Memory B cell (primary cell): Measurements from ENCODE around the gene DISC1.

Experiments
- ATAC-seq: fragments of 150-1000 bp; cut with Tn5 transposase; 2 replicates; pipeline ENCODE4 v1.10.0; 2021; ENCODE audit warnings: low read depth, mild to moderate bottlenecking, moderate library complexity
- DNase-seq, 2 donors: peaks; one replicate each; pipeline ENCODE4 v3.0.0; 2022; ENCODE audit warnings: low spot score in 2 of 2
- H3K27ac Mint-ChIP-seq: one replicate; pipeline ENCODE4 v1.8.0; 2022; ENCODE audit warnings: mild to moderate bottlenecking, moderate library complexity, mixed read lengths
- H3K27me3 Mint-ChIP-seq: one replicate; pipeline ENCODE4 v1.8.0; 2022; ENCODE audit warnings: mixed read lengths
- H3K36me3 Mint-ChIP-seq: one replicate; pipeline ENCODE4 v1.8.0; 2022; ENCODE audit warnings: mild to moderate bottlenecking, mixed read lengths
- H3K4me1 Mint-ChIP-seq: one replicate; pipeline ENCODE4 v1.8.0; 2022; ENCODE audit warnings: mixed read lengths
- H3K4me3 Mint-ChIP-seq: one replicate; pipeline ENCODE4 v1.8.0; 2022; ENCODE audit warnings: mild to moderate bottlenecking, moderate library complexity, mixed read lengths
- H3K9me3 Mint-ChIP-seq: one replicate; pipeline ENCODE4 v1.8.0; 2022; ENCODE audit warnings: mixed read lengths

The DISC1 gene

DNA sequence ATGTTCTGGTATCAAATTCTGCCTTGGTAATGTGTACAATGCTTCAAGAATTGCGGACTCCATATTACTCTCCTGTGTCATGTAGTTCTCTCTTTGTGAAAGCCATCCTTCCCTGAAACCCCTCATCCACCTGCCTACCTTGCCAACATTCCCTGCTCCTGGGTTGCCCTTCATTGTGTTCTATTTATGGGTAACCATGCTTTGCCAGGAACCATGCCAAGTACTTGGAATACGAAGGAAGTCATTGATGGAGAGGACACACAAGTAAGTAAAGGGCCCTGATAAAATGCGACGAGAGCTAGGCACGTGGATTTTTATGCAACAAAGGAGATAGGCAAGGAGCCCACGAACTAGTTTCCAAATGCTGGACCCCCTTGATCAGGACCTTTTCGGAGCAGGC is 300.8 kb downstream of the DISC1 start:
- no peak overlapping the region for H3K4me3 Mint-ChIP-seq
- ATAC-seq: no peak
- peaks cover 2% of the 10 kb centered on the region for H3K4me1 Mint-ChIP-seq
- peaks cover under 1% of the 10 kb centered on the region for H3K9me3 Mint-ChIP-seq
- no peak overlapping the region for H3K27ac Mint-ChIP-seq
- no peak for DNase-seq
- H3K36me3 Mint-ChIP-seq: peaks cover 7% of the 10 kb centered on the region
- peaks cover 4% of the 10 kb centered on the region for H3K27me3 Mint-ChIP-seq

DNA sequence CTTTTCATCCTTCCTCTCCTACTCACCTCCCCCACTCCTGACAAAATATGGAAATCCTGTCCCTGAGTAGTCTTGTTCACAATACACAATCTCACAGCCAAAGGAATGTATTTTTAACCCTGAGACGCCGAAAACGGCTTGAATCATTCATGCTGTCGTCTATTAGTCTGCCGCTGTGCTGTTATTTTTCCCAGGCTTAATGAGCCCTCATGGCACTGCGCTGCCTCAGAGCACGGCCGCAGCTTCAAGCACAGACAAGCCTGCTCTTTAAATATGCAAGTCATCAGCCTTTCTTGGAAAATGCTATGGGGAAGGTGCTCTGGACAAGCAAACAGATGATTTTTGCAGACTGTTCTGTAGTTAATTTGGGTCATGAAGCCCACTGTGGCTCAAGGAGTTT is 302.7 kb downstream of the DISC1 start:
- peaks cover under 1% of the 10 kb centered on the region for H3K4me1 Mint-ChIP-seq
- no peak for ATAC-seq
- no peak for DNase-seq
- no peak overlapping the region for H3K27ac Mint-ChIP-seq
- peaks cover 2% of the 10 kb centered on the region for H3K9me3 Mint-ChIP-seq
- H3K4me3 Mint-ChIP-seq: no peak overlapping the region
- peaks cover 6% of the 10 kb centered on the region for H3K36me3 Mint-ChIP-seq
- H3K27me3 Mint-ChIP-seq: peaks cover 2% of the 10 kb centered on the region

DNA sequence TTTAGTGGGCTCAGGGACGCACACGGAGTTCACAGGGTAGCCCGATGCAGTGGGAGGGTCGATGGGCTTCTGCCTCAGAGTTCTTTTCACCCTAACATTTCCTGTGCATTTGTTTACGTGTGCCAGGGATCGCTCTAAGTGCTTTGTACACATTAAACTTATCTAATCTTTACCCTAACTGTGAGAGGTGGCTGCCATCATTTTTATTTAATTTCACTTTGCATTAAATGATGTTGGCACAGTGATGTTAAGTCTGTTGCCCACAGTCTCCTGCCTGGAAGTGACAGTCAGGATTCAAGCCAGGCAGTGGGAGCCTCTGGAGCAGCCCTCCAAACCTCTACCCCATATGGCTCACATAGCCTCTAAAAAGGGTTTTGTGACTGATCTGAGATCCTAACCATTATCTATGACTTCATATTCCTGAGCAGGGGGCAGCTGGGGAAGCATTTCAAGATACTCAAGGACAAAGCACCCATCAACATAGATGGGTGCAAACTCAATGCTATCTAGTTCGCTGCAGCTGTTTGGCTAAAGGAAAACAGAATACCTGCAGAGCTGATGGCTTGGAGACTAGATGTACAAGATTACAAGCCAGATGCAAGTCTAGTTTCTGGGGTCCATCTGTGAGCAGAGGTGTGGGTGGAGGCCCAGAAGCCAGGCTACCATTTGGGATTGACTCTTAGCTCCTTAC is 303.8 kb downstream of the DISC1 start:
- no peak overlapping the region for H3K4me3 Mint-ChIP-seq
- ATAC-seq (no peak), DNase-seq (no peak)
- H3K27ac Mint-ChIP-seq: no peak overlapping the region
- peaks cover 2% of the 10 kb centered on the region for H3K27me3 Mint-ChIP-seq
- H3K9me3 Mint-ChIP-seq: peaks cover 2% of the 10 kb centered on the region
- peaks cover 6% of the 10 kb centered on the region for H3K36me3 Mint-ChIP-seq
- H3K4me1 Mint-ChIP-seq: no peaks in the 10 kb centered on the region

DNA sequence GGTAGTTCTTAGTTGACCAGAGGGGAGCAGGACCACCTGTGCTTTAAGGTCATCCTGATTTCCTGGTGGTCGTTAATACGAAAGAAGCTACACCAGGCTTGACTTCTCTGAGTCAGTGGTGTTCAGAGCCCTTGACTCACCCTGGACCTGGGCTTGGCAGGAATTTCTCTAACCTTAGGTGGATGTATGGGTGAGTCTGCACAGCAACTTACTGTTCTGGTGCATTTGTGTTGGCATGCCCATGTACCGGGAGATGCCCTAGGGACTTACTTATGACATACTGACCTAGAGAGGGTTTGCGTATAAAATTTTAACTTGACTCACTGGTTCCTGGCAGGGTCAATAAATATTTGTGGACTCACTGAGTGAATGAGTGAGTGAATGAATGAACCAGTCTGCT is 304.6 kb downstream of the DISC1 start:
- H3K27ac Mint-ChIP-seq: no peak overlapping the region
- H3K27me3 Mint-ChIP-seq: peaks cover 2% of the 10 kb centered on the region
- no peaks in the 10 kb centered on the region for H3K4me1 Mint-ChIP-seq
- no peak for DNase-seq
- no peak overlapping the region for H3K4me3 Mint-ChIP-seq
- H3K36me3 Mint-ChIP-seq: peaks cover 4% of the 10 kb centered on the region
- ATAC-seq: no peak
- peaks cover 2% of the 10 kb centered on the region for H3K9me3 Mint-ChIP-seq

DNA sequence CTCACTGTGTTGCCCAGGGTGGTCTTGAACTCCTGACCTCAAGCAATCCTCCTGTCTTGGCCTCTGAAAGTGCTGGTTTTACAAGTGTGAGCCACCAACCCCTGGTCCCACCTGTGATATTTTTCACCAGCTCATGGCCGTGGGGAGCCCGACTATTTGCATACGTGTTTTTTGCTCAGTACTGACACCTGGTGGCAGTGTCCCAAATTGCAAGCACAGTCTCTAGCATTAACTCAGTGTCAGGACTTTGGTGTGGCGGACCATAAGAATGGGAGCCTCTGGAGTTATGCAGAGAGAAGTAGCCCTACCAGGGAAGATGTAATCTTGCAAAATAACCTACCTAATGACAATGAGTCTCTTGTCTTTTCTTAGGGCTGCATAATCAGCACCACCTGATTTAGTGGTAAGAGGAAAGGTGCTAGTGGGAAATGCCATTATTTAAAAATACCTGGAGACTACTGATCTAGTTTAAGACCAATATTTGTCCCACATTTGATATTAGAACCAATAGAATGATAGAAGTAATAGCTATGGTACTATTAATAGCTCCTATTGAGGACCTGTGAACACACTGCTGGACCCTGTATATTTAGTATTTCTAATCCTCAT is 305.4 kb downstream of the DISC1 start:
- Mint-ChIP-seq H3K9me3 (peaks cover 2% of the 10 kb centered on the region), H3K4me3 (no peak overlapping the region), H3K27me3 (peaks cover 2% of the 10 kb centered on the region), H3K27ac (no peak overlapping the region), H3K36me3 (peaks cover 4% of the 10 kb centered on the region), H3K4me1 (no peaks in the 10 kb centered on the region)
- ATAC-seq (no peak), DNase-seq (peak in 1 of 2 donors; percentile 8)

DNA sequence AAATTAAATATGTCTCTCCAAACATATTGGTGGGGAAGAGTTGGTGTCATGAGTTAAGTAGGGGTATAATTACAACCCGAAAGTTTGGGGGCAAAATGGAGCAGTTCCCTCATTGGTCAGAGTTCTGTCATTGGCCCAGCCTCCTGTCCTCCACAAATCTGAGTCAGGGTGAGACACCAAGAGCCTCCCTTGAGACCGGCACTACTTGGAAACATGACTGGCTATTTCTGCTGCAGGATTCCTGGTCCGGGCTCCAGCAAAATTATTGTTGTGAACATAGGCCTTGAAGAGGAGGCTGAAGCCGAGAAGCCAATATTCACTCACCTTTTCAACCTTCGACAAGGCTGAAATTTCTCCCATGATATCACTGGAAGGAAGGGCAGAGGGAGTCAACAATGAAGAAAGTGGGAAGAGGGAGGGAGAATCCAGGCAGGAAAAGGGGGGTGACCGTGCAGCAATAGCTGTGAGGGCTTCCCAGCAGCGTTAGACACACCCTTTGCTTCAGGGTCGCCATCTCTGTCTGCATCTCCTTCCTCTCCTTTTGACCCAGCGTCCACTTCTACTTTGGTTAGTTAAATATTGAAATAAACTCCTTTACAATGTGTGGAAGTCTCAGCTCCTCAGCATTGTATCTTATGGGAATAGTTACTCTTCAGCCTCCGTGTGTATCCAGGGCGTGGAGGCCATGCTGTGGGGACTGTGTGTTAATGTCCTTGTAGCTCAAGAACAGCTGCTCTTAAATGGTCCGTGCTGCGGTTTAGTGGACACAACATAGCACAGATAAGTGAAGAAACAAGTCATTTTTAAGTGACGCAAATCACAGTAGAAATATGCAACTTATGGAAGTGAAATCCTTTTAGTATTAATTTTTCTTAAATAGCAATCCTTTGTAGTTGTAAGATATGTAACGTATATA is 307.4 kb downstream of the DISC1 start:
- no peaks in the 10 kb centered on the region for H3K27me3 Mint-ChIP-seq
- no peak overlapping the region for H3K4me3 Mint-ChIP-seq
- H3K27ac Mint-ChIP-seq: no peak overlapping the region
- no peak for DNase-seq
- peaks cover 2% of the 10 kb centered on the region for H3K9me3 Mint-ChIP-seq
- H3K36me3 Mint-ChIP-seq: peaks cover 2% of the 10 kb centered on the region
- ATAC-seq: no peak
- H3K4me1 Mint-ChIP-seq: no peaks in the 10 kb centered on the region

DNA sequence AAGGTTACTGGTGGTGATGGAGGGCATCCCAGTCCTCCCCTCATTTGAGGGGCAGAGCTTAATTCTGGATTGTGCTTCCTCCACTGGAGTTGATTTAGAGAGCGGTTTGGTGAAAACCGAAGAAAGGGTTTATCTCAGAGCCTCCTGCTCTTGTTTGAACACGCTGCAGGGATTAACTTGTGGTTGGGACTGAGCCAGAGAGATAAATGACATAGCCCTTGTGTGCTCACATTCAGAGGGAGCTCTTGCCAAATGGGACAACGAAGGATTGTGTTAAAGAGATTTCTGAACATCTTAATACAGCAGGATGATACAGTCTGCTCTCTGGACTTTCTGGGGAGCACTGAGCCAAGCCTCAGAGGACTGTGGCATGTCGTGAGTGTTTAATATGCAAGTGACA is 308.2 kb downstream of the DISC1 start:
- H3K9me3 Mint-ChIP-seq: peaks cover 4% of the 10 kb centered on the region
- no peak overlapping the region for H3K27ac Mint-ChIP-seq

DNA sequence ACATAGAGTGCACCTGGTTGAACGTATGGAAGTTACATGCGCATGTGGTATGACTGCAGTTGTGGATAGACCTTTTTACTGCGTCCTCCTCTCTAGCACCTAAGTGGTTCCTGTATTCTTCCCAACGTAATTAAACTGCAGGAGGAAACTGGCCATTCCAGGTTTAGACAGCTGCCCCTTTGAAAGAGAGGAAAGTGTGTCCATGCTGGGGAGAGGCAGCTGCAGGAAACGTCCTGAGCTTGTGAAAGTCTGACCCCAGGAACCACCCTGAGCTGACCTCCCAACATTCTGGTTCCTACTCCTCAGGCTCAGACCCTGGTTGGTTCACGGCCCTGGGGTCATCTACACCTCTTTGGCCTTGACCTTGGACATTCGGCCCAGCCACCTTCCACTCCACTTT is 309.3 kb downstream of the DISC1 start:
- Mint-ChIP-seq H3K9me3 (peaks cover 4% of the 10 kb centered on the region), H3K4me3 (no peak overlapping the region), H3K27ac (no peak overlapping the region), H3K4me1 (no peaks in the 10 kb centered on the region), H3K27me3 (no peaks in the 10 kb centered on the region), H3K36me3 (peaks cover 7% of the 10 kb centered on the region)
- no peak for DNase-seq
- no peak for ATAC-seq

More for the DNA sequence above, 308.2 kb downstream of the DISC1 start:
- no peak overlapping the region for H3K4me3 Mint-ChIP-seq
- no peak for ATAC-seq
- H3K36me3 Mint-ChIP-seq: peaks cover 5% of the 10 kb centered on the region
- H3K4me1 Mint-ChIP-seq: no peaks in the 10 kb centered on the region
- no peak for DNase-seq
- no peaks in the 10 kb centered on the region for H3K27me3 Mint-ChIP-seq

DNA sequence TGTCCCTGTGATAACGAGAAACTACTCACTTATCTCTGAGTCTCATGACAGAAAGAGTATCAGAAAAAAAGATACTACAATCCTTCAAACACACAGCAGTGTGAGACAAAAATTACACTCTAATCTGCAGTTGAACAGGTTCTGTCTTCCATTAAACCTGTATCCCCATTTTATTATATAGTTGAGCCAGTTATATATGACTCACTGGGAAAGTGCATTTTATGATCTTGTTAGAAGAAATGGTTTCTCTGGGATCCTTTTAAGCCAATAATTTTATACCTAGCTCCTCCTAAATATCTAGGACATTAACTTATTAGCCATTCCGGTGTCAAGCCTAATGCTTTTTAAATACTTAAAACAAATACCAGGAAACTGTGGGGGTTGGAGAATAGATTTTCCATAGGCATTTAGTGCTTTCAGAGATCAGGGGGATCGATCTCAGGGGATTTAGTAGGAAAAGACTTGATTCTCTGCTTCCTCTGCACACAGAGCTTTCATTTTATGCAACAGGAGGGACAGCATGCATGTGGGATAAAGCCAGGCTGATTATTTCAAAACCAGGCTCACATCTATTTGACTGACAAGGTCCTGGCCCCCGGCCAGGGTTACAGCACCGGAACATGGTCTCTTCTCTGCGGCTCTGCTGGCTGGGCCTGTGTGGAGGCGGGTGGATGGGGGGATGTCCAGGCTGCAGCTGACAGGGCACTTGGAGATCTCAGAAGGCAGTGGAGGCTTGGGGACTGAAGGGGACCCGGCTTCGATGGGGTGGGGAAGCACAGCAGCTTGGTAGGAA is 310.6 kb downstream of the DISC1 start:
- no peak for ATAC-seq
- no peak overlapping the region for H3K4me3 Mint-ChIP-seq
- no peak for DNase-seq
- peaks cover 2% of the 10 kb centered on the region for H3K27me3 Mint-ChIP-seq
- peaks cover 10% of the 10 kb centered on the region for H3K36me3 Mint-ChIP-seq
- H3K4me1 Mint-ChIP-seq: no peaks in the 10 kb centered on the region
- H3K9me3 Mint-ChIP-seq: peaks cover 6% of the 10 kb centered on the region
- no peak overlapping the region for H3K27ac Mint-ChIP-seq

DNA sequence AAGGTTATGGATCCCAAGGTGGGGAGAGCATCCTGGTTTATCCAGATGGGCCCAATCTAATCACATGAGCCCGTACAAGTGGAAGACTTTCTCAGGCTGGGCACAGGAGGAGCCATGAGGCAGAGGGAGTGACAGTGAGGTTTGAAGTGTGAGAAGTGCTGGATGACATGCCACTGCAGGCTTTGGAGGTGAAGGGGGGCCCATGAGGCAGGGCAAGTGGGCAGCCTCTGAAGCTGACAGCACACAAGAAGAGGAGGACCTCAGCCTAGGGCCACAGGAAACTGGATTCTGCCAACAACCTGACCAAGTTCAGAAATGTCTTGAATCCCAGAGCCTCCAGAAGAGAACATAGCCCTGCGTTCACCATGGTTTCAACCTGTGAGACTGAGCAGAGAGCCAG is 311.6 kb downstream of the DISC1 start:
- no peak for ATAC-seq
- Mint-ChIP-seq H3K9me3 (peaks cover 4% of the 10 kb centered on the region), H3K4me3 (no peak overlapping the region)

DNA sequence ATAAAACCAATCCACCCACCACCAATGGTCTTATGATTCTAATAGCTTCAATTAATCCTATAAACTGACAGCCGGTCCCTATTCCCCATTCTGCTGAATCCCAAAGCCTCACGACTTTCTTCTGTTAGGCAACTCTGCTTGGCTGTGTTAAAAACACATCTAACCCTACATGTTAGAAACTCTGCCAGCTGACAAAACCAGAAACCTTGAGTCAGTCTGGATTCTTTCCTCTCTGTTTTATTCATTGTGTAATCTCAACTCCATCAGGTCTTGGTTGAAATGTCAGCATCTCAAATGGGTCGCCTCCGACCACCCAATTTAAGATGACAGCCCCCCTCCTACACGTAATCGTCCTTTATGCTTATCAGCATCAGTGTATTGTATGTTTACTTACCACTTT is 312.1 kb downstream of the DISC1 start:
- H3K36me3 Mint-ChIP-seq: peaks cover 9% of the 10 kb centered on the region
- DNase-seq: no peak
- no peak overlapping the region for H3K4me3 Mint-ChIP-seq
- peaks cover 2% of the 10 kb centered on the region for H3K27me3 Mint-ChIP-seq
- ATAC-seq: no peak
- H3K4me1 Mint-ChIP-seq: no peaks in the 10 kb centered on the region
- H3K9me3 Mint-ChIP-seq: peaks cover 4% of the 10 kb centered on the region
- H3K27ac Mint-ChIP-seq: no peak overlapping the region

More for the DNA sequence above, 311.6 kb downstream of the DISC1 start:
- H3K27ac Mint-ChIP-seq: no peak overlapping the region
- DNase-seq: no peak
- H3K36me3 Mint-ChIP-seq: peaks cover 9% of the 10 kb centered on the region
- H3K27me3 Mint-ChIP-seq: peaks cover 2% of the 10 kb centered on the region
- no peaks in the 10 kb centered on the region for H3K4me1 Mint-ChIP-seq

DNA sequence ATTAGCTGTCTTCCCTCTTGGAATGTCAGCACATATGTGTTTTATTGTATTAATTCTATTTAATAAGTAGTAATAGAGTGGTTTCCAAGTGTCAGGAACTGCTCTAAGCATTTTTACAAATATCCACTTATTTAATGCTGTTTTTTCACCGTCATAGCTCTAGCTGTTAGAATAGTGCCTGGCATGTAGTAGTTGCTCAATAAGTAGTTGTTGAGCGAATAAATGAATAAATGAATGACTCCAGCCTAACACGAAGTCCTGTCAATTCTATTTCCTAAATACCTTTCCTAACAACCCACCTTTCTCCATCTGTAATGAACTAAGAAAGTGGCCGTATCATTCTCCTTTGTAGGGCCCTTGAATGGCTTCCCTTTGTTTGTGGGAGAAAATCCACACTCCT is 312.5 kb downstream of the DISC1 start:
- peaks cover 2% of the 10 kb centered on the region for H3K27me3 Mint-ChIP-seq

DNA sequence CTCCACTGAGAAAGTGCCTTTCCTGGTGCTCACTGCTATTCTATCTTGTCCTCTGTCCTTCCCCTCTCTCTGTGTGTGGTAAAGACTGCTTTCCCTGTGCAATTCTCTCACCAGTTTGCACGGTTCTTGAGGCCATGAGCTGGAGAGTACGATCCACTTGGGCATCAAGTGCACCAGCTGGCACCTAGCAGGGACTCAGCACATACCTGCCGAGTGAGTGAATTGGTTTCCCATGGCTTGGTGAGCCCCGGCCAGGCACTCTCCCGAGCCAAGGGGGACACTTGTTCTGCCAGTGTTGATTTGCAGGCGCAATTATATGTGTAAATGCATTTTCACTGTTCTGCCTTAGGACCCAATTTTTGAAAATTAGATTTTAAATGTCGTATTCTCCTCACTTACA is 313.5 kb downstream of the DISC1 start:
- H3K27ac Mint-ChIP-seq: no peak overlapping the region
- H3K4me1 Mint-ChIP-seq: no peaks in the 10 kb centered on the region
- ATAC-seq (no peak), DNase-seq (no peak)
- peaks cover 13% of the 10 kb centered on the region for H3K36me3 Mint-ChIP-seq
- H3K4me3 Mint-ChIP-seq: no peak overlapping the region
- H3K27me3 Mint-ChIP-seq: peaks cover 2% of the 10 kb centered on the region
- peaks cover 4% of the 10 kb centered on the region for H3K9me3 Mint-ChIP-seq

More for the DNA sequence above, 312.5 kb downstream of the DISC1 start:
- ATAC-seq: no peak
- H3K4me1 Mint-ChIP-seq: no peaks in the 10 kb centered on the region
- peaks cover 4% of the 10 kb centered on the region for H3K9me3 Mint-ChIP-seq
- DNase-seq: no peak
- H3K36me3 Mint-ChIP-seq: peaks cover 9% of the 10 kb centered on the region
- H3K4me3 Mint-ChIP-seq: no peak overlapping the region
- H3K27ac Mint-ChIP-seq: no peak overlapping the region
